NCI-H345 treated with DMSO at 0.1 percent for 48 hours (cell line): Measurements from ENCODE around the gene SEC24C.
"Not testable (repeated sequence)": the region's sequence is repeated elsewhere in the genome, so short reads cannot be mapped to it uniquely, and the experiment has no call there.

ENCODE experiments used
- DNase-seq: peaks from one replicate; lab custom pipeline; 2025; ENCODE audit not compliant: unreplicated experiment; lab: John Stamatoyannopoulos, UW

The SEC24C gene

GRCh38 chr10:73790886-73791625 is 46.9 kb downstream of the SEC24C start:
- no peak for DNase-seq

- no peak for DNase-seq
Observed at GRCh38 chr10:73791871-73792400, 47.8 kb downstream of the SEC24C start.

- DNase-seq: no peak
Observed at GRCh38 chr10:73793456-73793855, 49.3 kb downstream of the SEC24C start.

GRCh38 chr10:73795491-73795890 is 51.3 kb downstream of the SEC24C start:
- not testable (repeated sequence) for DNase-seq

GRCh38 chr10:73796035-73796434 is 51.9 kb downstream of the SEC24C start:
- DNase-seq: not testable (repeated sequence)

GRCh38 chr10:73796766-73797165 is 52.6 kb downstream of the SEC24C start:
- no peak for DNase-seq

- DNase-seq: no peak
Observed at GRCh38 chr10:73797324-73798025, 53.3 kb downstream of the SEC24C start.

GRCh38 chr10:73798087-73798486 is 53.9 kb downstream of the SEC24C start:
- no peak for DNase-seq

- DNase-seq: no peak
Observed at GRCh38 chr10:73798927-73799560, 54.9 kb downstream of the SEC24C start.

GRCh38 chr10:73799899-73800559 is 55.9 kb downstream of the SEC24C start:
- no peak for DNase-seq

- DNase-seq: no peak
Observed at GRCh38 chr10:73800560-73801252, 56.5 kb downstream of the SEC24C start.

GRCh38 chr10:73801253-73801590 is 57.0 kb downstream of the SEC24C start:
- DNase-seq: no peak

- DNase-seq: no peak
Observed at GRCh38 chr10:73802276-73802991, 58.3 kb downstream of the SEC24C start.

- DNase-seq: no peak
Observed at GRCh38 chr10:73803680-73804286, 59.6 kb downstream of the SEC24C start.

- no peak for DNase-seq
Observed at GRCh38 chr10:73806176-73806950, 62.2 kb downstream of the SEC24C start.

GRCh38 chr10:73807471-73807870 is 63.3 kb downstream of the SEC24C start:
- DNase-seq: no peak

GRCh38 chr10:73808021-73808815 is 64.0 kb downstream of the SEC24C start:
- no peak for DNase-seq
